GM23248 (cell line): ENCODE results near the gene LRRK2.

Source experiments
- EZH2 ChIP-seq: fragments of 200-600 bp; sonication (generic); IDR thresholded peaks from 2 replicates; pipeline ENCODE4 v1.6.1; 2018; ENCODE audit warnings: antibody characterized with exemption, mild to moderate bottlenecking; ENCODE audit not compliant: insufficient read depth, poor library complexity, severe bottlenecking
- EZH2phosphoT487 ChIP-seq: fragments of 200-600 bp; sonication (generic); IDR thresholded peaks from 2 replicates; pipeline ENCODE4 v1.6.1; 2018; ENCODE audit warnings: antibody characterized with exemption, moderate library complexity, mild to moderate bottlenecking, low read depth; ENCODE audit not compliant: insufficient read depth

GRCh38 chr12:40315375-40315774, 90.6 kb downstream of the LRRK2 start:
- TF ChIP-seq EZH2 (no peak), EZH2phosphoT487 (no peak)
